ENCODE results near the gene SYT2.

GRCh38 chr1:202697038-202697437, 13.2 kb downstream of the SYT2 start:
- TF ChIP-seq EZH2 (IDR thresholded peaks at IDR 0.05; ENCODE audit: low read length, unreplicated experiment) (no peak), CTCF (conservative IDR thresholded peaks at IDR 0.05; ENCODE audit: low read depth, low read length) (no peak), EZH2phosphoT487 (IDR thresholded peaks at IDR 0.05; ENCODE audit: borderline replicate concordance, low read length) (no peak)

Measured in PC-3 (cell line).